Peyer's patch (tissue), 4 donors: ENCODE data around the gene POM121C. TPM values are rescaled to one million over a fixed set of nuclear protein-coding genes. Genes with fewer than 3 reads are reported as not detected.
A peak's percentile ranks its signal among the peaks of the same experiment; 100 is the strongest.
"Not testable (repeated sequence)": the region's sequence is repeated elsewhere in the genome, so short reads cannot be mapped to it uniquely, and the experiment has no call there.

Experiments
- DNase-seq, 3 donors: peaks; one replicate each; pipeline ENCODE4 v3.0.0-alpha.2; 2017 to 2019
- H3K27ac ChIP-seq, 4 donors: fragments of 200-600 bp; sonication (generic); one replicate each; pipeline ENCODE4 v1.5.1; 2016 to 2019
- H3K27me3 ChIP-seq, 2 donors: fragments of 200-600 bp; sonication (generic); one replicate each; pipeline ENCODE4 v1.5.1; 2019
- H3K36me3 ChIP-seq, 3 donors: fragments of 200-600 bp; sonication (generic); one replicate each; pipeline ENCODE4 v1.5.1; 2016 to 2019
- H3K4me1 ChIP-seq, 4 donors: fragments of 200-600 bp; sonication (generic); one replicate each; pipeline ENCODE4 v1.5.1; 2016 to 2019
- H3K4me3 ChIP-seq, 4 donors: fragments of 200-600 bp; sonication (generic); 1 replicate in 3 of 4; 2 replicates in 1 of 4; pipeline ENCODE4 v1.5.1; 2016 to 2019; ENCODE audit warnings: mild to moderate bottlenecking in 1 of 4
- H3K9me3 ChIP-seq, 4 donors: fragments of 200-600 bp; sonication (generic); one replicate each; pipeline ENCODE4 v1.5.1; 2016 to 2019; ENCODE audit warnings: mild to moderate bottlenecking in 1 of 4
- small RNA-seq, 2 donors: library from RNA; depleted of rRNA; stranded (forward); fragments of <200 nt; gene quantifications; one replicate each; pipeline ENCODE3, GENCODE V24; 2016
- total RNA-seq, 4 donors: library from RNA; depleted of rRNA; stranded (reverse); fragments of >200 nt; gene quantifications; one replicate each; pipeline ENCODE4 v1.1.0, GENCODE V29; 2016

The POM121C gene
- total RNA-seq, 4 donors from 2014 or later: 21.0 to 35.0 (median 31.9) TPM

DNA sequence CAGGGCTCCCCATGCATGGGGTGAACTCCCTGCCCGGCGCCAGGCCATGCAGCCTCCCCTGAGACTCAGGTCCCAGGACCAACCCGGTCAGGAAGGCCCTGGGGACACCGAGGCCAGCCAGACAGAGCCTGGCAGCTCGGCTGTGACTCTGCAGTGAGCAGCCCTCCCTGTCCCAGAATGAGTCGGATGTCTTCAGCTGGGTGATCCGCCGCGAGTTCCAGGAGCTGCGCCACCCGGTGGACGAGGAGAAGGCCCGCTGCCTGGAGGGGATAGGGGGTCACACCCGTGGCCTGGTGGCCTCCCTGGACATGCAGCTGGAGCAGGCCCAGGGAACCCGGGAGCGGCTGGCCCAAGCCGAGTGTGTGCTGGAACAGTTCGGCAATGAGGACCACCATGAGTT lies 81.4 kb downstream of the POM121C start:
- not testable (repeated sequence) for H3K4me1 ChIP-seq, H3K27me3 ChIP-seq, H3K9me3 ChIP-seq, H3K4me3 ChIP-seq, H3K36me3 ChIP-seq, H3K27ac ChIP-seq, DNase-seq

DNA sequence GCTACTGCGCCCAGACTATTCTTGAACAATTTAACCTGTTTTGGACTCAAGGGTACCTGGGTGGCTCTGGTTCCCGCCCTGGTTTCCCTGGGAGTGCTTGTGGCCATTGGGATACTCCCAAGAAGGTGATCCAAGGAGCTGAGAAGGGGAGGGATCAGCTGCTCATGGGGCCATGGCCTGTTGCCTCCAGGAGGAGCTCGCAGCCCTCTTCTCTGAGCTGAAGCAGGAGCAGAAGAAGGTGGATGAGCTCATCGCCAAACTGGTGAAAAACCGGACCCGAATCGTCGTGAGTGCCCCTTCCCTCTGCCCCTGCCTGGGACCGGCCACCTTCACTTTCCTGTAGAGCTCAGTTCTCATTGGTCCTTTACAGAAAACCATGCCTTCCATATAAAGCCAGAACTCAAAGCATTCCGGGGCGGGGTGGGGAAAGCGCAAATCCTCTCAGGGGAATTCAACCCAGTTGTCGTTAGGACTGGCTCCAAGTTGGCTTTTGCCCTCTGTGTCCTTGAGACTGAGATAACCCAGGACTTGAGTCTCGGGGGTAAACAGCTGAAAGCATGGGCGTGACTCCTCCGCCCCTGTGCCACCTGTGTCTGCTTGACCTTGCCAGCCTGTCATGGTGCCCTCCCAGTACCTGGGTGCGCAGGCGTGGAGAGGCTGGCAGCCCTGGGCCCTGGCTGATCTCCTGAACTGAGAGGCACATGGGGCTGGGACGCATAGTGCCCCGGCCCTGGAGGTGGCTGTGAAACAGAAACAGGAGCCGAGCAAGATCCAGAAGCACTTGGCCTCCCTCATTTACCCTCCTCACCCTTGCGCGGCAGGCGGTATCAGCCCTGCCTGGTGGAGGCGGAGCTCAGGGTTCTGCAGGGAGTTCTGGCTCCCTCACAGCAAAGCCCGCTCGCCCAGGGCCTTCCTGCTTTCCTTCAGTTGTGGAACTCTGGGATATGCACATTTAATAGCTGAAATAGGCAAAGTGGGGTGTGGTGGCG lies 82.3 kb downstream of the POM121C start:
- H3K36me3 ChIP-seq, H3K4me1 ChIP-seq, H3K27me3 ChIP-seq, DNase-seq, H3K9me3 ChIP-seq, H3K27ac ChIP-seq, H3K4me3 ChIP-seq: not testable (repeated sequence)

DNA sequence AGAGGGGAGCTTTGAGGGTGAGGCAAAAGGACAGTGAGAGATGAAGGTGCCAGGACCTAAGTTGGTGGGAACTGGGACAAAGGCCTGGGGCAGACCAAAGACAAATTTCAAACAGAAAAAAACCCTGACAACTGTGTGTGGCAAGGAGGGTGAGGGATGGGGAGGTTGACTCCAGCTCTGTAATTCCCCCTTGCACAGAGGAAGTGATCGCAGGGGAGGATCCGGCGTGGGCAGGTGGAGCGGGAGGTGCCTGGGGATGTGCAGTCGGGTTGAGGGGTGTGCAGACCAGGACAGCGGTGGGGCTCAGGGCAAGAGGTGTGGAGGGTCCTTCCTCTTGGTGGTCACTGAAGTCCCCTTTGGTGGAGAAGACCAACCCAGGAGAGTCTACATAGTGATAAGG lies 85.5 kb downstream of the POM121C start:
- H3K4me1 ChIP-seq, DNase-seq, H3K4me3 ChIP-seq, H3K27ac ChIP-seq, H3K36me3 ChIP-seq, H3K27me3 ChIP-seq, H3K9me3 ChIP-seq: not testable (repeated sequence)

DNA sequence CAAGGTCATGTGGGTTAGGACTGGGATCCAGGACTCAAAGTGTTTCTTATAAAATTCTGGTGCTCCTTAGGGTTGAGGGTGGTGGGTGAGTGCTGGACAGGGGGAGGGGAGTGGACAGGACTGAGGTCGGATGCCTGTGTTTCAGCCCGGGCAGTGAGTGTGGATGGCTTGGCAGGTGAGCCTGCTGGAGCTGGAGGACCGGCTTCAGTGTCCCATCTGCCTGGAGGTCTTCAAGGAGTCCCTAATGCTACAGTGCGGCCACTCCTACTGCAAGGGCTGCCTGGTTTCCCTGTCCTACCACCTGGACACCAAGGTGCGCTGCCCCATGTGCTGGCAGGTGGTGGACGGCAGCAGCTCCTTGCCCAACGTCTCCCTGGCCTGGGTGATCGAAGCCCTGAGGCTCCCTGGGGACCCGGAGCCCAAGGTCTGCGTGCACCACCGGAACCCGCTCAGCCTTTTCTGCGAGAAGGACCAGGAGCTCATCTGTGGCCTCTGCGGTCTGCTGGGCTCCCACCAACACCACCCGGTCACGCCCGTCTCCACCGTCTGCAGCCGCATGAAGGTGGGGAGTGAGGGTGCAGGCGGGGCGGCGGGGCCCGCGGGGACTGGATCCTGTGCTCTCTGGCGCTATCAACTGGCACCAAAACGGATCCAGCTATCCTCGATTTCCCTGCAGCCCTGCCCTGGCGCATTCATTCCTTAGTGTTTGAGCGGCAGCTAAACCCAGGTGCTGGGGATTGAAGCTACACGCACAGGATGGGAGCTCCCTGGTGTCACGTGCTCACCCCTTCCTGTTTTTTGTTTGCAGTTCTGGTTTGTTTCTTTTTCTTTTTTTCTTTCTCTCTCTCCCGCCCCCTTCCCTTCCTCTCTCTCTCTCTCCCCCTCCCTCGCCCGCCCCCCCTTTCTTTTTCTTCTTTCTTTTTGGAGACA lies 87.1 kb downstream of the POM121C start:
- DNase-seq: peak in 1 of 3 donors; percentile 44
- H3K9me3 ChIP-seq, H3K27ac ChIP-seq, H3K27me3 ChIP-seq, H3K36me3 ChIP-seq, H3K4me1 ChIP-seq, H3K4me3 ChIP-seq: not testable (repeated sequence)

DNA sequence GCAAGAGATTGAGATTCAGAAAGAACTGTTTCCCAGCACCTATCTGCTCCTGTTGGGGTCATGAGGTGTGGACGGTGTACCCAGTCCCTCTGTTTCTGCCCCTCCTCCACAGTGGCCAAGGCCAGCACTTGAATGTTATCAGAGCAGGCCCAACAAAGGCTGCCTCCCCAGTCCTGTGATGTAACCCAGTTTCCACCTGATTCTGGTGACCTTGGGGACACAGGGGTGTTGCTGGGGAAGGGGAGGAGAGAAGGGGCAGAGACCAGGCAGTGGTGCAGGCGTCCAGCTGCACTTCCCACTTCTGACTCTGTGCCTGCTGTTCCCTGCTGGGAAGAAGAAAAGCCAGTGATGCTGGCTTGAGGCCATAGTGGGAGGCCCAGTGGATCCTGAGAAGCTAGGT lies 88.2 kb downstream of the POM121C start:
- not testable (repeated sequence) for H3K36me3 ChIP-seq, H3K4me1 ChIP-seq, H3K27me3 ChIP-seq, H3K27ac ChIP-seq, DNase-seq, H3K4me3 ChIP-seq, H3K9me3 ChIP-seq

DNA sequence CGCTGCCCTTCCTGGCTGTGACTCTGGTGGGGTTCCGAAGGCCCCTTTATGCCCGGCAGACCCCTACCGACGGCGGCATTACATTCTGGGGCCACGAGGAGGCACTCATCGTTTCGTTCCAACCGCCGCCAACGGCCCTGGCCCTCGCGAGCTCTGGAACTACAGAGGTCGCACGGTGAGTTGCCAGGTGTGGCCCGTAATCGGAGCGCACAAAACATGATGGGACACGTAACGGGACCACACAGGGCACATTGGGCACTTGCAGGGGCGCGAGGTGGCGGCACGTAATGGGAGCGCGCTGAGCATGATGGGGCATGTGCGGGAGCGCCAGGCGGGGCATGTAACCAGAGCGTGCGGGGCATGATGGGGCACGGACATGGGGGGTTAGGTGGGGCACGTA lies 90.8 kb downstream of the POM121C start, which contains the start of gene TRIM73:
Gene TRIM73, plus strand, starts transcription at position 301 of the 400 bp plus-strand sequence. CDS start 3,305 bp downstream, outside the sequence.
- not testable (repeated sequence) for H3K27me3 ChIP-seq, H3K9me3 ChIP-seq, DNase-seq, H3K4me1 ChIP-seq, H3K36me3 ChIP-seq, H3K4me3 ChIP-seq, H3K27ac ChIP-seq

DNA sequence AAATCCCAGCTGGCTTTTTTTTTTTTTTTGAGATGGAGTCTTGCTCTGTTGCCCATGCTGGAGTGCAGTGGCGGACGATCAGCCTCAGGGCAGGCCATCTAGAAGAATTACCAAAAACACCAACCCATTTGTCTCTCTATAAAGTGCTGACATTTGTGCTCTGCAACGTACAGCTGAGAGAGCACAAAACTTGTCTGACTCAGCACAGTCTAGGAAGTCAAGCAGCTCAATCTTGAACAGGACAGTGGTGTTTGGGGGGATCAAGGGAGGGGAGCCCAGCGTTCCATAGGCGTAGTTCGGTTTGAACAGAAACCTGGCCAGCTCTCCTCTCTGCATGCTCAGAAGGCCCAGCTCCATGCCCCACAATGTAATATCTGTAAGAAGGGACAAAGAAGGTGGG lies 92.9 kb downstream of the POM121C start:
- not testable (repeated sequence) for H3K4me3 ChIP-seq, H3K36me3 ChIP-seq, H3K27me3 ChIP-seq, H3K4me1 ChIP-seq, DNase-seq, H3K27ac ChIP-seq, H3K9me3 ChIP-seq

DNA sequence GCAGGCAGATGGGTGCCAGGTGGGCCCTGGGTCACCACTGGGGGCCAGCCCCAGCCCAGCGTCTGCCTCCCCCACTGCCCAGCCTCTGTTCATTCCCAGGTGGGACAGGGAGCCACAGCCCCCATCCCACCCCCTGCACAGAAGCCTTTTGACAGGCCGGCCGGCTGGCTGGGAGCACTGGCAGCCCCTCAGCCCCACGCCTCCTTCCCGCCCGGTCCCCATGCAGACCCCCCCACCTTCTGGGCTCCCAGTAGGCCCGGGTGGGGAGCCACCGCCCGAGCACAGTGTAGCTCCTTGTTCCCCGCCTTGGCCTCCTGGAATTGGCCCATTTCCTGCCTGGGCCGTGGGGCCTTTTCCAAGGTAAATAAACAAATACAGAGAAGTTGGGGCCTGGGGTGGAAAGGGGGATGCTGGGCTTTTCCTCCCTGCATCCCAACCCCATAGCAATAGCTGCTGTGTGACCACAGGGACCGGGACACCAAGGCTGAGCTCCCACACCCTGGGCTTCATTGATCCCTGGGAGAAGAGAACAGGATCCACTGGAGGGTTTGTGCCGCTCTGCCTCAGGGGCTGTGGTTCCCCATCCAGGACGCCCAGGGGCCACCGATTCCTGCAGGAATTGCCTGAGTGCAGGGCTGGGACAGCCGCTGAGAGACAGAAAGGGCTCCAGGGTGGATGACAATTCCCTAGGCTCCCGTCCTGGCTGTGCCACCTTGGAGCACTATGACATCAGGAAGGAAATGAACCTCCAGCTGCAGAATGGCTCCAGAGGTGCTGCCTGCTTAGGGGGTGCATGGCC lies 111.4 kb downstream of the POM121C start:
- H3K4me3 ChIP-seq, H3K9me3 ChIP-seq, DNase-seq, H3K36me3 ChIP-seq, H3K27me3 ChIP-seq, H3K27ac ChIP-seq, H3K4me1 ChIP-seq: not testable (repeated sequence)

DNA sequence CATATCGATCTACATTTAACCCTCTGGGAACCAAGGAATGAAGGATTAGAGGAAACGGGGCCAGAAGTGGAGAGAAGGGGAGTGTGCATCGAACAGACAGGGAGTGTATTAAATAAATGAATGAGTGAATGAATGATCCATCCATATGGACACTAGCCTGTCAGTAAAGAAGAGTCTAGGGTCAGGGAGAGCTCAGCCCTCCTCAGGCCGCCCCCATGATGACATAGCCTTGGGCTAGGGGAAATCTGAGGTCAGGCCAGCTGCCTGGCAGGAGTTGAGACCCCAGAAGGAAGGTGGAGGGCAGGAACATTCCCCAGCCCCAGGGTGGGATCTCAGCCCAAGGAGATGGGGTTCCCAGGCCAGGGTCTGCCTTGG lies 112.0 kb downstream of the POM121C start:
- not testable (repeated sequence) for H3K4me3 ChIP-seq, H3K4me1 ChIP-seq, H3K27me3 ChIP-seq, DNase-seq, H3K36me3 ChIP-seq, H3K27ac ChIP-seq, H3K9me3 ChIP-seq

DNA sequence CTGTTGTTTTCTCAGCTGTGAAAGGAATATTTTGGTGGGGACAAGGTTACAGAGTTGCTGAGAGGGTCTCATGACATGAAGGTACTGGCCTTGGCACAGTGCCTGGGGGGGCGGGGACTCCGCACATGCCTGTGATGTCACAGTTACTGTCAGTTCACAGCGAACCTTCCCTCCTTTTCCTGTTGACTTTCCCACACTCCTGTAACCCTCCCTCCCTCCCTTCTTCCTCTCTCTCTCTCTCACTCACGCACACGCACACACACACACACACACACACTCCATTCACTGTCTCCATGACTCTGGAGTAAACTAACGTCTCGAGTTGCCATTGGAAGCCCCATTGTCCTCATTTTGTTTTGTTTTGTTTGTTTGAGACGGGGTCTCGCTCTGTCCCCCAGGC lies 118.8 kb downstream of the POM121C start:
- H3K36me3 ChIP-seq, H3K4me3 ChIP-seq, H3K27me3 ChIP-seq, H3K27ac ChIP-seq, DNase-seq, H3K4me1 ChIP-seq, H3K9me3 ChIP-seq: not testable (repeated sequence)

Small RNAs within 50 kb of the gene (small RNA-seq; reads per million reads assigned to genes)
- gene AC211429.1: 0 reads per million in 2 donors
- 0 reads per million in 2 donors for gene RF00019

Other genes starting within 250 kb of the POM121C start
- gene TRIM73, start 90.7 kb downstream of the POM121C start, total RNA-seq: 10 to 100 TPM in 2 of 4 donors, 1 to 10 TPM in 2; 4.9 to 14.8 (median 8.9) TPM
- gene SPDYE5, start 6.0 kb upstream of the POM121C start, total RNA-seq: not detected